ENCODE measurements around the gene MCEMP1. TPM values are rescaled to one million over a fixed set of nuclear protein-coding genes. Genes with fewer than 3 reads are reported as not detected.

Gene MCEMP1
- total and polyA plus RNA-seq, 2 of the 13 experiments (the other 11 are each of a cell fraction or from before 2014, with no cell fraction given): not detected

DNA sequence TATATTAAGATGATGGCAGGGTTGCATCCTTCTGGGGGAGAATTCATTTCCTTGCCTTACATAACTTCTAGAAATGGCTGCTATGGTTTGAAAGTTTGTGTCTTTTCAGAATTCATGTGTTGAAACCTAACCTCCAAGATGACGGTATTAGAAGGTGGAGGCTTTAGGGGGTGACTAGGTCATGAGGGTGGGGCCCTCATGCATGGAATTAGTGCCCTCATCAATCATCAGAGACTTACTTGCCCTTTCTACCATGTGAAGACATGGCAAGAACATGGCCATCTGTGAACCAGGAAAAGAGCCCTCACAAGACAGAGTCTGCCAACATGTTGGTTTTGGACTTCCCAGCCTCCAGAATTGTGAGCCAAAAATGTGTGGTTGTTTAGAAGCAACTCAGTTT lies 39.9 kb downstream of the MCEMP1 start:
- Histone ChIP-seq H3K4me2 (ENCODE audit: low read depth, low read length) (no peak overlapping the region), H3K27ac (ENCODE audit: extremely low read length, insufficient read depth, low read length) (no peak overlapping the region), H2AFZ (ENCODE audit: low read length) (no peak overlapping the region), H4K20me1 (ENCODE audit: insufficient read depth, low read length) (no peaks in the 10 kb centered on the region), H3K9ac (ENCODE audit: insufficient read depth, low read depth, low read length) (no peak overlapping the region), H3K27me3 (ENCODE audit: control insufficient read depth in 1 of 2, insufficient read depth in 2 of 2, low read length in 2 of 2) (no peaks in the 10 kb centered on the region; a peak in 1 of 5 replicates), H3K4me1 (ENCODE audit: insufficient read depth, low read length) (no peaks in the 10 kb centered on the region), H3K4me3 (replicated peaks in 1 of 3; ENCODE audit: insufficient read depth in 1 of 3, low read depth in 2 of 3, low read length in 3 of 3) (no peak overlapping the region), H3K36me3 (replicated peaks in 1 of 2; ENCODE audit: control insufficient read depth in 1 of 2, insufficient read depth in 2 of 2, low read length in 2 of 2) (no peaks in the 10 kb centered on the region), H3K9me3 (ENCODE audit: low read length) (no peaks in the 10 kb centered on the region), H3K79me2 (ENCODE audit: insufficient read depth, low read length) (no peaks in the 10 kb centered on the region)
- BruUV-seq (replicated peaks): no TSS peak
- 0% methylated on average over 1 of the region's 1 CpG for WGBS (ENCODE audit: low lambda C conversion rate)
- FAIRE-seq (no peak), ATAC-seq (no peak), DNase-seq (ENCODE audit: low spot score) (no peak)
- CTCF ChIA-PET (ENCODE audit: low intra/inter-chr PET ratio, low total read pairs): no interaction called here
- in situ Hi-C loops (cut with HindIII; ENCODE audit: extremely low pct_ligation_motif_present, low pct_unique_long_range_greater_than_20kb) (no loop called here), intact Hi-C loops (cut with micrococcal nuclease; ENCODE audit: unreplicated experiment) (no loop called here)
- TF ChIP-seq ZNF264 (CRISPR knock-in tag; IDR thresholded peaks at IDR 0.05) (peak; percentile 94), ZNF775 (CRISPR knock-in tag; IDR thresholded peaks at IDR 0.05; ENCODE audit: borderline replicate concordance) (no peak)
- POLR2A ChIA-PET: no interaction called here

DNA sequence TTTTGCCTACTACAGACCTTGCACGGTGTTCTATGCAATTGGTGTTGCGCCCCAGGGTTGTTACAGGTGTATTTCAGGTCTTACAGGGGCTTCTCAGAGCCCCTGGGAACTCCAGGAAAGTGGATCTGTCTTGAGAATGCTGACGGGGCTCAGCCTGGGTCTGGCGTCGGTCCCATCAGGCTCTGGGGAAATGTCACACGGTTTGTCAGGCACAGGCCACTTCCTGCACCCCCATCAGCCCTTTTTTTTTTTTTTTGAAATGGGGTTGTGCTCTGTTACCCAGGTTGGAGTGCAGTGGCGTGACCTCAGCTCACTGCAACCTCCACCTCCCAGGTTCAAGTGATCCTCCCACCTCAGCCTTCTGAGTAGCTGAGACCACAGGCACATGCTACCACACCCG lies 41.8 kb downstream of the MCEMP1 start:
- no peak for ATAC-seq
- H3K4me1 ChIP-seq (ENCODE audit: insufficient read depth, low read length): no peaks in the 10 kb centered on the region
- in situ Hi-C loops (cut with HindIII; ENCODE audit: extremely low pct_ligation_motif_present, low pct_unique_long_range_greater_than_20kb) (no loop called here), intact Hi-C loops (cut with micrococcal nuclease; ENCODE audit: unreplicated experiment) (no loop called here)
- H4K20me1 ChIP-seq (ENCODE audit: insufficient read depth, low read length): no peaks in the 10 kb centered on the region
- no TSS peak for BruUV-seq (replicated peaks)
- H3K27ac ChIP-seq (ENCODE audit: extremely low read length, insufficient read depth, low read length): no peak overlapping the region
- H3K4me2 ChIP-seq (ENCODE audit: low read depth, low read length): no peak overlapping the region
- no peaks in the 10 kb centered on the region for H3K79me2 ChIP-seq (ENCODE audit: insufficient read depth, low read length)
- no peak for FAIRE-seq
- POLR2A ChIA-PET: no interaction called here
- H3K36me3 ChIP-seq (replicated peaks in 1 of 2; ENCODE audit: control insufficient read depth in 1 of 2, insufficient read depth in 2 of 2, low read length in 2 of 2): no peaks in the 10 kb centered on the region
- 0% methylated on average over 7 of the region's 8 CpGs for WGBS (ENCODE audit: low lambda C conversion rate)
- CTCF ChIA-PET (ENCODE audit: low intra/inter-chr PET ratio, low total read pairs): no interaction called here
- no peak for DNase-seq (ENCODE audit: low spot score)
- no peak overlapping the region for H2AFZ ChIP-seq (ENCODE audit: low read length)
- no peak overlapping the region for H3K4me3 ChIP-seq (replicated peaks in 1 of 3; ENCODE audit: insufficient read depth in 1 of 3, low read depth in 2 of 3, low read length in 3 of 3)
- no peak overlapping the region for H3K9ac ChIP-seq (ENCODE audit: insufficient read depth, low read depth, low read length)
- no peaks in the 10 kb centered on the region for H3K9me3 ChIP-seq (ENCODE audit: low read length)
- peaks cover 0 to 2% of the 10 kb centered on the region in 2 experiments; a peak in 1 of 5 replicates for H3K27me3 ChIP-seq (ENCODE audit: control insufficient read depth in 1 of 2, insufficient read depth in 2 of 2, low read length in 2 of 2)
- TF ChIP-seq AHR (CRISPR knock-in tag; IDR thresholded peaks at IDR 0.05) (no peak), KLF12 (CRISPR knock-in tag; IDR thresholded peaks at IDR 0.05; ENCODE audit: borderline replicate concordance) (no peak), HNRNPK (IDR thresholded peaks at IDR 0.05; ENCODE audit: low read depth, low read length, poor library complexity, severe bottlenecking) (no peak), ZNF577 (CRISPR knock-in tag; IDR thresholded peaks at IDR 0.05; ENCODE audit: borderline replicate concordance, low read depth) (no peak), AGO2 (optimal IDR thresholded peaks at IDR 0.05; ENCODE audit: low read depth, low read length) (no peak), MIXL1 (CRISPR knock-in tag; IDR thresholded peaks at IDR 0.05) (no peak)
- TF ChIP-seq, protein P1, sequence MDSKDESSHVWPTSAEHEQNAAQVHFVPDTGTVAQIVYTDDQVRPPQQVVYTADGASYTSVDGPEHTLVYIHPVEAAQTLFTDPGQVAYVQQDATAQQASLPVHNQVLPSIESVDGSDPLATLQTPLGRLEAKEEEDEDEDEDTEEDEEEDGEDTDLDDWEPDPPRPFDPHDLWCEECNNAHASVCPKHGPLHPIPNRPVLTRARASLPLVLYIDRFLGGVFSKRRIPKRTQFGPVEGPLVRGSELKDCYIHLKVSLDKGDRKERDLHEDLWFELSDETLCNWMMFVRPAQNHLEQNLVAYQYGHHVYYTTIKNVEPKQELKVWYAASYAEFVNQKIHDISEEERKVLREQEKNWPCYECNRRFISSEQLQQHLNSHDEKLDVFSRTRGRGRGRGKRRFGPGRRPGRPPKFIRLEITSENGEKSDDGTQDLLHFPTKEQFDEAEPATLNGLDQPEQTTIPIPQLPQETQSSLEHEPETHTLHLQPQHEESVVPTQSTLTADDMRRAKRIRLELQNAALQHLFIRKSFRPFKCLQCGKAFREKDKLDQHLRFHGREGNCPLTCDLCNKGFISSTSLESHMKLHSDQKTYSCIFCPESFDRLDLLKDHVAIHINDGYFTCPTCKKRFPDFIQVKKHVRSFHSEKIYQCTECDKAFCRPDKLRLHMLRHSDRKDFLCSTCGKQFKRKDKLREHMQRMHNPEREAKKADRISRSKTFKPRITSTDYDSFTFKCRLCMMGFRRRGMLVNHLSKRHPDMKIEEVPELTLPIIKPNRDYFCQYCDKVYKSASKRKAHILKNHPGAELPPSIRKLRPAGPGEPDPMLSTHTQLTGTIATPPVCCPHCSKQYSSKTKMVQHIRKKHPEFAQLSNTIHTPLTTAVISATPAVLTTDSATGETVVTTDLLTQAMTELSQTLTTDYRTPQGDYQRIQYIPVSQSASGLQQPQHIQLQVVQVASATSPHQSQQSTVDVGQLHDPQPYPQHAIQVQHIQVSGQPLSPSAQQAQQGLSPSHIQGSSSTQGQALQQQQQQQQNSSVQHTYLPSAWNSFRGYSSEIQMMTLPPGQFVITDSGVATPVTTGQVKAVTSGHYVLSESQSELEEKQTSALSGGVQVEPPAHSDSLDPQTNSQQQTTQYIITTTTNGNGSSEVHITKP (CRISPR knock-in tag; IDR thresholded peaks at IDR 0.05; ENCODE audit: low read depth): no peak

All from HepG2 (cell line).